ENCODE measurements around the gene LINGO1. TPM values are rescaled to one million over a fixed set of nuclear protein-coding genes. Genes with fewer than 3 reads are reported as not detected.

LINGO1 gene
- total and polyA plus RNA-seq, 2 of the 8 experiments (the other 6 are each of a cell fraction or from before 2014, with no cell fraction given) = 57.1 to 114 TPM

DNA sequence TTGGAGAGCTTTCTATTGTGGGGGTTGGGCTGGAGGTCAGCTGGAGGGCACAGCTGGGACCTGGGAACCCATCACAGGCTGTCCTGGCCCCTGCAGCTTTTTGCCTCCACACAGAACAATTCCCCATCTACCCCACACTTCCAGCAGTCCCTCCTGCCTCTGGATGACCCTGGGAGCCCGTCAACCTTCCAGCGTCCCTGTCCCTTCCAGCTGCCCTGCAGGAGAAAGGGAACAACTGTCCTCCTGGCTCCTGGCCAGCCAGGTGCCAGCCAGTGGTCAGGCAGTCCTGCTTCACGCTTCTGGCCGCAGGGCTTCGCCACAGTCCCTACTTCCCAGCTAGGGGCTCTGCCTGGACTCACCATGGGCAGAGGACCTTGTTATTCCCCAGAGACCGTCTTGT, 27.2 kb downstream of the LINGO1 start:
- H4K5ac ChIP-seq (ENCODE audit: insufficient read length, low read depth, low read length) = no peak overlapping the region
- no peaks in the 10 kb centered on the region for H3K27me3 ChIP-seq (replicated peaks in 1 of 4; ENCODE audit: control insufficient read depth in 3 of 4, extremely low read depth in 1 of 4, insufficient read depth in 3 of 4, low read length in 3 of 4)
- no peak overlapping the region for H4K8ac ChIP-seq (ENCODE audit: extremely low read depth, insufficient read depth, low read length)
- H3K23me2 ChIP-seq (ENCODE audit: low read depth, low read length) = peaks cover 4% of the 10 kb centered on the region; the same call in 1 of the 2 replicates
- no peak overlapping the region for H2BK120ac ChIP-seq (replicated peaks; ENCODE audit: low read depth, low read length)
- H2BK5ac ChIP-seq (ENCODE audit: low read depth, low read length) = peak overlapping the region; percentile 79; the same call in 1 of the 2 replicates
- H4K20me1 ChIP-seq (replicated peaks in 1 of 2; ENCODE audit: control insufficient read depth in 1 of 2, insufficient read depth in 2 of 2, low read length in 2 of 2) = no peaks in the 10 kb centered on the region
- POLR2A ChIA-PET (ENCODE audit: partially characterized antibody) = interaction anchor here (0.6 to 6.0 kb wide), 9 partner anchors 10 to 59 kb away, joined by 3 to 40 read pairs (median 4); partner anchors contain the start of gene LINGO1
- H2BK15ac ChIP-seq (ENCODE audit: low read length) = no peak overlapping the region; the same call in 1 of the 2 replicates
- CTCF ChIA-PET (ENCODE audit: partially characterized antibody) = interaction anchor here (1.0 to 17.9 kb wide), 9 partner anchors 8 to 215 kb away, joined by 3 to 161 read pairs (median 18); partner anchors contain the start of gene LINGO1
- H3K36me3 ChIP-seq (ENCODE audit: control insufficient read depth in 2 of 4, insufficient read depth in 4 of 4, low read length in 3 of 4) = no peaks in the 10 kb centered on the region
- peaks cover 4 to 27% (median 16%) of the 10 kb centered on the region in 4 experiments for H3K4me1 ChIP-seq (replicated peaks in 1 of 4; ENCODE audit: control insufficient read depth in 3 of 4, insufficient read depth in 4 of 4, low read length in 3 of 4)
- H2AK5ac ChIP-seq (ENCODE audit: low read depth, low read length) = peak overlapping the region; percentile 70; the same call in 1 of the 2 replicates
- H3K56ac ChIP-seq (replicated peaks; ENCODE audit: insufficient read length, low read depth, low read length) = no peak overlapping the region
- no peak overlapping the region for H3K23ac ChIP-seq (ENCODE audit: insufficient read length)
- H2AFZ ChIP-seq (ENCODE audit: low read length) = no peak overlapping the region
- H3K9me3 ChIP-seq (ENCODE audit: insufficient read depth in 2 of 2, low read depth in 1 of 2, low read length in 1 of 2) = no peaks in the 10 kb centered on the region
- H3K79me1 ChIP-seq (ENCODE audit: low read depth, low read length) = no peaks in the 10 kb centered on the region
- no peak overlapping the region for H3K14ac ChIP-seq (ENCODE audit: insufficient read length)
- H3K4ac ChIP-seq (replicated peaks; ENCODE audit: insufficient read length, low read depth, low read length) = no peak overlapping the region
- no peak overlapping the region for H3K4me2 ChIP-seq (ENCODE audit: insufficient read depth in 1 of 2, low read depth in 2 of 2, low read length in 2 of 2)
- peak overlapping the region; percentile 1; the same call in 1 of the 2 replicates for H2BK20ac ChIP-seq (ENCODE audit: low read length)
- H3K18ac ChIP-seq (ENCODE audit: extremely low read depth, low read length) = peak overlapping the region; percentile 38; the same call in 1 of the 2 replicates
- FAIRE-seq = no peak
- H3K79me2 ChIP-seq (ENCODE audit: control insufficient read depth in 1 of 2, insufficient read depth in 2 of 2, low read length in 2 of 2) = no peaks in the 10 kb centered on the region
- no peak overlapping the region for H3K9ac ChIP-seq (replicated peaks in 1 of 4; ENCODE audit: extremely low read depth in 1 of 4, low read depth in 3 of 4, low read length in 3 of 4)
- 81% methylated on average over 6 of the region's 6 CpGs; no CpG with 5 or more reads in 1 of the 2 experiments for WGBS, 2 experiments (ENCODE audit: extremely low coverage in 1 of 2, insufficient coverage in 1 of 2, insufficient read length in 1 of 2, insufficient replicate concordance in 2 of 2, low coverage in 1 of 2, low lambda C conversion rate in 2 of 2, missing lambda C conversion rate in 1 of 2)
- peak overlapping the region; percentile 97 for H2BK12ac ChIP-seq (ENCODE audit: low read depth, low read length)
- DNase-seq (ENCODE audit: low read depth in 1 of 2, low spot score in 2 of 2) = no peak
- TF ChIP-seq ATF3 (IDR thresholded peaks at IDR 0.05; ENCODE audit: insufficient read depth, low read depth, low read length) (no peak), CEBPB (IDR thresholded peaks at IDR 0.05; ENCODE audit: low read depth, low read length) (no peak), BCL11A (IDR thresholded peaks at IDR 0.05; ENCODE audit: low read depth in 2 of 2, low read length in 2 of 2) (no peak), RFX5 (IDR thresholded peaks at IDR 0.05; ENCODE audit: borderline replicate concordance, low read depth, low read length) (no peak)
- no peak overlapping the region for H4K91ac ChIP-seq (replicated peaks; ENCODE audit: insufficient read length, low read length)
- no peak overlapping the region for H3K4me3 ChIP-seq (ENCODE audit: extremely low read depth in 1 of 4, insufficient read depth in 2 of 4, low read depth in 3 of 4, low read length in 4 of 4)
- H3K27ac ChIP-seq (ENCODE audit: low read depth, low read length) = no peak overlapping the region

Measured in H1 (cell line).